ENCODE results near the gene CACNA1G.

CACNA1G gene

GRCh38 chr17:50565402-50566350 is 5.2 kb downstream of the CACNA1G start:
- DNase-seq (ENCODE audit: low read depth, low spot score): no peak

- no peak for DNase-seq (ENCODE audit: low read depth, low spot score)
Measured at GRCh38 chr17:50566886-50567285, 6.4 kb downstream of the CACNA1G start.

- DNase-seq (ENCODE audit: low read depth, low spot score): no peak
Measured at GRCh38 chr17:50568659-50569058, 8.1 kb downstream of the CACNA1G start.

- no peak for DNase-seq (ENCODE audit: low read depth, low spot score)
Measured at GRCh38 chr17:50569592-50569991, 9.1 kb downstream of the CACNA1G start.

GRCh38 chr17:50570032-50570431 is 9.5 kb downstream of the CACNA1G start:
- no peak for DNase-seq (ENCODE audit: low read depth, low spot score)

- no peak for DNase-seq (ENCODE audit: low read depth, low spot score)
Measured at GRCh38 chr17:50570528-50570927, 10.0 kb downstream of the CACNA1G start.

GRCh38 chr17:50571681-50572080 is 11.2 kb downstream of the CACNA1G start:
- DNase-seq (ENCODE audit: low read depth, low spot score): no peak

- DNase-seq (ENCODE audit: low read depth, low spot score): no peak
Measured at GRCh38 chr17:50572541-50572940, 12.0 kb downstream of the CACNA1G start.

- no peak for DNase-seq (ENCODE audit: low read depth, low spot score)
Measured at GRCh38 chr17:50573866-50574611, 13.5 kb downstream of the CACNA1G start.

- no peak for DNase-seq (ENCODE audit: low read depth, low spot score)
Measured at GRCh38 chr17:50575581-50576210, 15.2 kb downstream of the CACNA1G start.

GRCh38 chr17:50576864-50577263 is 16.3 kb downstream of the CACNA1G start:
- no peak for DNase-seq (ENCODE audit: low read depth, low spot score)

- no peak for DNase-seq (ENCODE audit: low read depth, low spot score)
Measured at GRCh38 chr17:50577451-50577954, 17.0 kb downstream of the CACNA1G start.

- DNase-seq (ENCODE audit: low read depth, low spot score): no peak
Measured at GRCh38 chr17:50578173-50578572, 17.7 kb downstream of the CACNA1G start.

GRCh38 chr17:50579399-50579798 is 18.9 kb downstream of the CACNA1G start:
- DNase-seq (ENCODE audit: low read depth, low spot score): no peak

- DNase-seq (ENCODE audit: low read depth, low spot score): no peak
Measured at GRCh38 chr17:50580646-50581045, 20.1 kb downstream of the CACNA1G start.

GRCh38 chr17:50581316-50581715 is 20.8 kb downstream of the CACNA1G start:
- DNase-seq (ENCODE audit: low read depth, low spot score): no peak

- DNase-seq (ENCODE audit: low read depth, low spot score): no peak
Measured at GRCh38 chr17:50582741-50583140, 22.2 kb downstream of the CACNA1G start.

- DNase-seq (ENCODE audit: low read depth, low spot score): no peak
Measured at GRCh38 chr17:50583641-50584040, 23.1 kb downstream of the CACNA1G start.

- DNase-seq (ENCODE audit: low read depth, low spot score): no peak
Measured at GRCh38 chr17:50584116-50584515, 23.6 kb downstream of the CACNA1G start.

GRCh38 chr17:50584749-50585148 is 24.2 kb downstream of the CACNA1G start:
- DNase-seq (ENCODE audit: low read depth, low spot score): no peak

- DNase-seq (ENCODE audit: low read depth, low spot score): no peak
Measured at GRCh38 chr17:50585346-50585745, 24.8 kb downstream of the CACNA1G start.

- DNase-seq (ENCODE audit: low read depth, low spot score): no peak
Measured at GRCh38 chr17:50585891-50586290, 25.4 kb downstream of the CACNA1G start.
